UCSD-AML1 (cell line): ENCODE measurements around the gene TBX10.

Source experiments
- DNase-seq: peaks from one replicate; lab custom pipeline; 2025; ENCODE audit not compliant: unreplicated experiment; lab: John Stamatoyannopoulos, UW

The TBX10 gene

DNA sequence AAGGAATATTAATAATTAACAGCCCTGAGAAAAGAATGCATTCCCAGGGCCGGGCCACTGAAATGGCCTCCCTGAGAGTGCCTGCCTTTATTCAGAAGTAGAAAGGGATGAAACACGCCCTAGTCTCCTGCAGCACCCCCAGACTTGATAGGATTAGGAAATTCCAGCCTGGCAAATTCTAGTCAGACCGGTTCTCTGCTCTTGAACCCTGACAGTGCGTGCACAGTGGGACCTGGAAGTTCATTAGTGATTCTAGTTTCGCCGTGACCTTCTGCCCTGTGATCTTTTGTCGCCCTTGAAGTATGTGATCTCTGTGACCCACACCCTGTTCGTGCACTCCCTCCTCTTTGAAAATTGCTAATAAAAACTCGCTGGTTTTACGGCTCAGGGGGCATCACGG is 58.1 kb downstream of the TBX10 start:
- no peak for DNase-seq
